ENCODE results near the gene BCL11A.

BCL11A gene

GRCh38 chr2:60493804-60494387 is 59.6 kb downstream of the BCL11A start:
- no peaks in the 10 kb centered on the region for H3K36me3 ChIP-seq (ENCODE audit: insufficient read depth)
- H3K4me2 ChIP-seq: no peak overlapping the region
- no peaks in the 10 kb centered on the region for H3K27me3 ChIP-seq (ENCODE audit: insufficient read depth, low read depth)
- H2AFZ ChIP-seq (ENCODE audit: low read depth): no peak overlapping the region
- H4K20me1 ChIP-seq (ENCODE audit: insufficient read depth): no peaks in the 10 kb centered on the region
- no peaks in the 10 kb centered on the region for H3K4me1 ChIP-seq (ENCODE audit: low read depth, poor library complexity, severe bottlenecking)
- no peak overlapping the region for H3K9ac ChIP-seq
- H3K79me2 ChIP-seq (ENCODE audit: insufficient read depth, low read depth): peaks cover 7% of the 10 kb centered on the region; the same call in 1 of the 2 replicates
- TF ChIP-seq, protein P1, sequence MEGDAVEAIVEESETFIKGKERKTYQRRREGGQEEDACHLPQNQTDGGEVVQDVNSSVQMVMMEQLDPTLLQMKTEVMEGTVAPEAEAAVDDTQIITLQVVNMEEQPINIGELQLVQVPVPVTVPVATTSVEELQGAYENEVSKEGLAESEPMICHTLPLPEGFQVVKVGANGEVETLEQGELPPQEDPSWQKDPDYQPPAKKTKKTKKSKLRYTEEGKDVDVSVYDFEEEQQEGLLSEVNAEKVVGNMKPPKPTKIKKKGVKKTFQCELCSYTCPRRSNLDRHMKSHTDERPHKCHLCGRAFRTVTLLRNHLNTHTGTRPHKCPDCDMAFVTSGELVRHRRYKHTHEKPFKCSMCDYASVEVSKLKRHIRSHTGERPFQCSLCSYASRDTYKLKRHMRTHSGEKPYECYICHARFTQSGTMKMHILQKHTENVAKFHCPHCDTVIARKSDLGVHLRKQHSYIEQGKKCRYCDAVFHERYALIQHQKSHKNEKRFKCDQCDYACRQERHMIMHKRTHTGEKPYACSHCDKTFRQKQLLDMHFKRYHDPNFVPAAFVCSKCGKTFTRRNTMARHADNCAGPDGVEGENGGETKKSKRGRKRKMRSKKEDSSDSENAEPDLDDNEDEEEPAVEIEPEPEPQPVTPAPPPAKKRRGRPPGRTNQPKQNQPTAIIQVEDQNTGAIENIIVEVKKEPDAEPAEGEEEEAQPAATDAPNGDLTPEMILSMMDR (conservative IDR thresholded peaks at IDR 0.05; ENCODE audit: low read depth, low read length): no peak
- H3K4me3 ChIP-seq (IDR thresholded peaks at IDR 0.05; ENCODE audit: insufficient read depth, low read depth, low read length): no peak overlapping the region
- no peak overlapping the region for H3K27ac ChIP-seq

- H3K79me2 ChIP-seq (ENCODE audit: insufficient read depth, low read depth): peaks cover 7% of the 10 kb centered on the region; the same call in 1 of the 2 replicates
- no peaks in the 10 kb centered on the region for H3K36me3 ChIP-seq (ENCODE audit: insufficient read depth)
- no peak overlapping the region for H3K4me3 ChIP-seq (IDR thresholded peaks at IDR 0.05; ENCODE audit: insufficient read depth, low read depth, low read length)
- no peak overlapping the region for H3K4me2 ChIP-seq
- TF ChIP-seq, protein P1 (conservative IDR thresholded peaks at IDR 0.05; ENCODE audit: low read depth, low read length): no peak
- H3K27me3 ChIP-seq (ENCODE audit: insufficient read depth, low read depth): no peaks in the 10 kb centered on the region
- no peaks in the 10 kb centered on the region for H4K20me1 ChIP-seq (ENCODE audit: insufficient read depth)
- no peaks in the 10 kb centered on the region for H3K4me1 ChIP-seq (ENCODE audit: low read depth, poor library complexity, severe bottlenecking)
- no peak overlapping the region for H3K9ac ChIP-seq
- H2AFZ ChIP-seq (ENCODE audit: low read depth): no peak overlapping the region
- H3K27ac ChIP-seq: no peak overlapping the region
These were observed 60.9 kb downstream of the BCL11A start for GRCh38 chr2:60492548-60492947.

DNA sequence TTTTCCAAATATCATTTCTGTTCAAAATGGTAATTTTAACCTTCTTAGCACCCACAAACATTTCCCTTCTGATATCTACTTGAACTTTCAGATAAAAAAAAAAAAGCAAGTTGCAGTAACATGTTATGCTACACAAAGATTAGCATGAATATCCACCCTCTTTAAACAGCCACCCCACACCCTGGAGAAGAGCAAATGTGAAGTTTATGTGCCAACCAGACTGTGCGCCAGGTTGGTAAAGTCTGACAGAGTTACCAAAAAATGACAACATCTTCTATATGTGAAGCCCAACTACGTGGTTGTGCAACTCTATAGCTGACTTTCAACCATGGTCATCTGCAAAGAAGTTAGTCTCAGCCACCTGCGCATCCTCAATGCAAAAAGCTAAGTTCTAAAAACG is 62.6 kb downstream of the BCL11A start:
- no peaks in the 10 kb centered on the region for H4K20me1 ChIP-seq (ENCODE audit: insufficient read depth)
- no peak overlapping the region for H3K9ac ChIP-seq
- TF ChIP-seq, protein P1 (conservative IDR thresholded peaks at IDR 0.05; ENCODE audit: low read depth, low read length): no peak
- H3K4me1 ChIP-seq (ENCODE audit: low read depth, poor library complexity, severe bottlenecking): no peaks in the 10 kb centered on the region
- H3K27ac ChIP-seq: no peak overlapping the region
- no peak overlapping the region for H3K4me3 ChIP-seq (IDR thresholded peaks at IDR 0.05; ENCODE audit: insufficient read depth, low read depth, low read length)
- peaks cover 6% of the 10 kb centered on the region; the same call in 1 of the 2 replicates for H3K79me2 ChIP-seq (ENCODE audit: insufficient read depth, low read depth)
- H3K4me2 ChIP-seq: no peak overlapping the region
- H2AFZ ChIP-seq (ENCODE audit: low read depth): no peak overlapping the region
- H3K36me3 ChIP-seq (ENCODE audit: insufficient read depth): no peaks in the 10 kb centered on the region
- no peaks in the 10 kb centered on the region for H3K27me3 ChIP-seq (ENCODE audit: insufficient read depth, low read depth)

DNA sequence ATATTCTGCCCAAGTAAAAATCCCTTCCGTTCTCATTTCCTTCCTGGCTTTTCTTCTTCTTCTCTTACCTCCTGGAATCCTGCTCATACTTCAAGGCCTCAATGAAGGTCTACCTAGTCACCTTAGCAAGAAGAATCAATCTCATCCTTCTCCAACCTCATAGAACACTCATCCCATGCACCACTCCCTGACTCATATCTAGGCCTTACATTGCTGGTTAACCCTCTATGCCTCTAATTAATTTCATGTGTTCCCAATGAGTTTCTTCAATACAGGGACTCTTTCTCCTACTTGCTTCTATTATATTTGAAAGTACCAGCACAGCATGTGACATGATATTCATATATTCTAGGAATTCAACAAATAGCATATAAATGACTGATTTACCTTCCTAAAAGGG is 63.0 kb downstream of the BCL11A start:
- Histone ChIP-seq H3K27ac (no peak overlapping the region), H3K4me1 (ENCODE audit: low read depth, poor library complexity, severe bottlenecking) (no peaks in the 10 kb centered on the region), H3K4me2 (no peak overlapping the region), H3K27me3 (ENCODE audit: insufficient read depth, low read depth) (no peaks in the 10 kb centered on the region), H3K9ac (no peak overlapping the region), H2AFZ (ENCODE audit: low read depth) (no peak overlapping the region), H3K79me2 (ENCODE audit: insufficient read depth, low read depth) (peaks cover 2% of the 10 kb centered on the region; the same call in 1 of the 2 replicates), H4K20me1 (ENCODE audit: insufficient read depth) (no peaks in the 10 kb centered on the region), H3K36me3 (ENCODE audit: insufficient read depth) (no peaks in the 10 kb centered on the region), H3K4me3 (IDR thresholded peaks at IDR 0.05; ENCODE audit: insufficient read depth, low read depth, low read length) (no peak overlapping the region)
- TF ChIP-seq, protein P1 (conservative IDR thresholded peaks at IDR 0.05; ENCODE audit: low read depth, low read length): no peak

Data from KMS-11 (cell line).